GM06990 (cell line): ENCODE results near the gene NSUN3.

Experiments used
- DNase-seq: peaks from one replicate; pipeline ENCODE4 v3.0.0-alpha.2; 2011; ENCODE audit not compliant: insufficient read length; ENCODE audit errors: extremely low read depth
- H3K27me3 ChIP-seq: replicated peaks from 2 replicates; pipeline ENCODE4 v1.6.0; 2011; ENCODE audit warnings: low read length; ENCODE audit not compliant: control insufficient read depth, insufficient read depth
- H3K36me3 ChIP-seq: 2 replicates; pipeline ENCODE4 v1.5.1; 2011; ENCODE audit warnings: low read length; ENCODE audit not compliant: control insufficient read depth, insufficient read depth
- H3K4me3 ChIP-seq: replicated peaks from 2 replicates; pipeline ENCODE4 v1.5.1; 2011; ENCODE audit warnings: low read depth, mild to moderate bottlenecking, control low read depth, low read length
- TF ChIP-seq, protein P1 (sequence below): IDR thresholded peaks from 2 replicates; pipeline ENCODE4 v1.5.1; 2011; ENCODE audit warnings: low read length, control low read depth, mild to moderate bottlenecking, inconsistent platforms; ENCODE audit not compliant: insufficient read depth, poor library complexity, severe bottlenecking

Gene NSUN3

DNA sequence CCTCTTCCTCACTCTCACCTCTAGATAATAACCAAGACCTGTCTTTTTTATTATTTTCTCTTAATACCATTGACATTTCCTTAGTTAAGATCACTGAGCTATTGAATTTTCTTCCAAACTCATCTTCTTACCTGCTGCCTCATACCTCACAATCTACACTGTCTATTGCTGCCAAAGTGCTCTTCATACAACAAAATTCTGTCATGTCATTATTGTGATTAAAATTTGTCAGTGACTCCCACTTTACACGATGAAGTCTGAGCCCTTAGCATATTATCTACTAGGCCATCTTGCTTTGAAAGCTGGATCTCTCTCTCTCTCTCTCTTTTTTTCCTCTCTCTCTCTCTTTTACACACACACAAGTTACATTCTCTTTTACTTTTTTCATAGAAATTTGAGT, 73.3 kb downstream of the NSUN3 start:
- no peak for DNase-seq
- H3K4me3 ChIP-seq: no peak overlapping the region
- no peaks in the 10 kb centered on the region for H3K36me3 ChIP-seq
- TF ChIP-seq, protein P1, sequence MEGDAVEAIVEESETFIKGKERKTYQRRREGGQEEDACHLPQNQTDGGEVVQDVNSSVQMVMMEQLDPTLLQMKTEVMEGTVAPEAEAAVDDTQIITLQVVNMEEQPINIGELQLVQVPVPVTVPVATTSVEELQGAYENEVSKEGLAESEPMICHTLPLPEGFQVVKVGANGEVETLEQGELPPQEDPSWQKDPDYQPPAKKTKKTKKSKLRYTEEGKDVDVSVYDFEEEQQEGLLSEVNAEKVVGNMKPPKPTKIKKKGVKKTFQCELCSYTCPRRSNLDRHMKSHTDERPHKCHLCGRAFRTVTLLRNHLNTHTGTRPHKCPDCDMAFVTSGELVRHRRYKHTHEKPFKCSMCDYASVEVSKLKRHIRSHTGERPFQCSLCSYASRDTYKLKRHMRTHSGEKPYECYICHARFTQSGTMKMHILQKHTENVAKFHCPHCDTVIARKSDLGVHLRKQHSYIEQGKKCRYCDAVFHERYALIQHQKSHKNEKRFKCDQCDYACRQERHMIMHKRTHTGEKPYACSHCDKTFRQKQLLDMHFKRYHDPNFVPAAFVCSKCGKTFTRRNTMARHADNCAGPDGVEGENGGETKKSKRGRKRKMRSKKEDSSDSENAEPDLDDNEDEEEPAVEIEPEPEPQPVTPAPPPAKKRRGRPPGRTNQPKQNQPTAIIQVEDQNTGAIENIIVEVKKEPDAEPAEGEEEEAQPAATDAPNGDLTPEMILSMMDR: no peak
- H3K27me3 ChIP-seq: no peaks in the 10 kb centered on the region

DNA sequence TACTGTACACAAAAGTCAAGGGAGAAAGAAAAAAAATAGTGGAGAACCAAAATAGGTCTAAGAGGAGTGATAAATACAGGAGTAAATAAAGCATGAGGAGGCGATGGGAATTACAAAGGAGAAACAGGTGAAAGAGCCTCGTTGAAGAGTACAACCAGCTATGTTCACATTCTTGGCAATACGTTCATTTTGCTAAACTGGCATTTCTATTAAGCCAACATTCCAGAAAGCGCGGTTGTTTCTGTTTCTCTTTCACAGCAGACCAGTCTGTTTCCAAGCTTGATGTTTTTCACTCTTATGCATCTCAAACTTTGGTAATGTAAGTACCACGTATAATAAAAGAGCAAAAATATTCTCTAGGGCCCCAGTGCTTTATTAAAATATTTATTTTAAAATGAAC, 74.5 kb downstream of the NSUN3 start:
- no peak for DNase-seq
- Histone ChIP-seq H3K27me3 (no peaks in the 10 kb centered on the region), H3K36me3 (no peaks in the 10 kb centered on the region), H3K4me3 (no peak overlapping the region)
- TF ChIP-seq, protein P1: no peak

DNA sequence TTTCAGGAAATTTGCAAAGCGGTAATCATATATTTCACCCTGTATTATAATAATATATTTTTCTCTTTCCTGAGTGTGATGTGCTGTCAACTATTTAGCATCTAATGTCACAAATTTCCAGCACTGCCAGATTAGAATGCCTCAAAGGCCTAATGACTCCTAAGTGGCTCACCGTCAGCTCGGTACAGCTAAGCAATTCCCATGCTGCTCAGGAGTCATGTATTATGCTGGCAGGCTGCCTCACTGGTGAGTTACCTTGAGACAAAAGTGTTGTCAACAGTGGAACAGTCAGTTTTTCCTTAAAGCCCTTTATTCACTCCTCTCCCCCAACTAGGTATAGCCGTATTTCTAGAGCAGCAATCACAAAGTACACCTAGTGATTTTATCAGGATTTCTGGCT, 83.6 kb downstream of the NSUN3 start:
- Histone ChIP-seq H3K4me3 (no peak overlapping the region), H3K27me3 (no peaks in the 10 kb centered on the region), H3K36me3 (no peaks in the 10 kb centered on the region)
- TF ChIP-seq, protein P1: no peak
- no peak for DNase-seq

DNA sequence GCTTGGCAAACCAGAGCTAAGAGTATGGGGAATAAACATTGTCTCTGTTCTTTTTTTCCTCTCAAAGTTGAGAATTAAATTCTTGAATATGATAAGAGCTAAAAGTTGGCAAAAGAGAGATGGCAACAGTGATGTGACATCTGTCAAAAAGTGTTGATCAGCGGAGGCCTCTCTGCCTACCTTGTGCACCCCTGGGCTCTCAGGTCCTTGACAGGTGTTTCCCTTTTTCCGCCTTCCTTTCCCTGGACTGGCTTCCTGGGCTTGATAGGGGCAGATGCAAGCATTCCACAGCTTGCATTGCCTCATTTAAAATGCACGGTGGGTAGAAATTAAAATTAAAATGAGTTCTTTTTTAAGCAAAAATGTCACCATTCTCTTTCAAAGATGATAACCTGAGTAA, 84.2 kb downstream of the NSUN3 start:
- no peak for DNase-seq
- TF ChIP-seq, protein P1: no peak
- Histone ChIP-seq H3K36me3 (no peaks in the 10 kb centered on the region), H3K4me3 (no peak overlapping the region), H3K27me3 (no peaks in the 10 kb centered on the region)

DNA sequence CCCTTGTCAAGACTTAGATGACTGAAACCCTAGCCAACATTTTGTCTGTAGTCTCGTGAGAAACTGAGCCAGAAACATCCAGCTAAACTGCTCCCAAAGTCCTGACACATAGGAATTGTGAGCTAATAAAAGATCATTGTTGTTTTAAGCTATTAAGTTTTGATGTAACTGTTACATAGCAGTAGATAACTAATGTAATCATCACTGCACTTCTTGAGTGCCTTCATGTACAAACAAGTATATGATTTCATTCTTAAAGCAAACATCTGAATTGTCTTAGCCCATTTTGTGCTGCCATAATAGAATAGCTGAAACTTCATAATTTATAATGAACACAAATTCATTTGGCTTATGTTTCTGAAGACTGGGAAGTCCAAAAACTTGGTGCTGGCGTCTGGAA, 87.3 kb downstream of the NSUN3 start:
- no peaks in the 10 kb centered on the region for H3K36me3 ChIP-seq
- TF ChIP-seq, protein P1: no peak
- no peaks in the 10 kb centered on the region for H3K27me3 ChIP-seq
- H3K4me3 ChIP-seq: no peak overlapping the region
- DNase-seq: no peak

DNA sequence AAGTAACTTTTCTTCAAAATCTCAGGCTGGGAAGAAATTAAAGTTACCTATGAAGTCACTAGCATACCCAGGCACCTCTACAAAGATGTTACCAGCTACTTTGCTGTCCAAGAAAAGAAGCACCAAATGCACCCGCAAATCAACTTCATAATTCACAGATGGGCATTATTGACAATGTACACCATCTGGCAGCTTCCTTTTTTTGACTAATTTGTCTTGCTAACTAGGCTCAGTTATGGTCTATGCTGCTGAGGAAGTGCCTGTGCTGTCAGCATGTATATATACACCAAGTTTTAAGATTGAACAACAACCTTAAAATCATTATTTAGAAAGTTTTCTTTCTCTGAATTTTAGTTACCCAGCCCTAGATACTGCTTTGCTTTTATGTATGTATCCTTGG, 93.8 kb downstream of the NSUN3 start:
- no peak overlapping the region for H3K4me3 ChIP-seq
- no peaks in the 10 kb centered on the region for H3K36me3 ChIP-seq

More for the DNA sequence above, 93.8 kb downstream of the NSUN3 start:
- DNase-seq: no peak
- TF ChIP-seq, protein P1: no peak
- H3K27me3 ChIP-seq: no peaks in the 10 kb centered on the region
